ENCODE results near the gene HSF2BP. TPM values are rescaled to one million over a fixed set of nuclear protein-coding genes. Genes with fewer than 3 reads are reported as not detected.

The HSF2BP gene
- polyA plus RNA-seq, 1 donor (not counting 4 experiments of a cell fraction or from before 2014, with no cell fraction given): 6.1 TPM

GRCh38 chr21:43691086-43691795 is 32.0 kb upstream of the HSF2BP start:
- no peaks in the 10 kb centered on the region for H3K9me1 ChIP-seq (ENCODE audit: control insufficient read depth, extremely low read depth, insufficient read depth, low read length)
- no peaks in the 10 kb centered on the region for H3K9me3 ChIP-seq (ENCODE audit: control insufficient read depth, low read depth, low read length)
- H3K9ac ChIP-seq (ENCODE audit: control insufficient read depth, extremely low read depth, insufficient read depth, low read length): no peak overlapping the region
- peaks cover 44 to 45% of the 10 kb centered on the region in 2 experiments for H3K36me3 ChIP-seq (ENCODE audit: control insufficient read depth in 2 of 2, extremely low read depth in 1 of 2, insufficient read depth in 2 of 2, low read length in 2 of 2)
- no peaks in the 10 kb centered on the region for H4K20me1 ChIP-seq (ENCODE audit: control insufficient read depth, extremely low read depth, insufficient read depth, low read length)
- H3K4me3 ChIP-seq (ENCODE audit: control insufficient read depth in 2 of 3, extremely low read depth in 1 of 3, insufficient read depth in 2 of 3, low read depth in 1 of 3, low read length in 3 of 3): no peak overlapping the region
- H2AFZ ChIP-seq (ENCODE audit: control insufficient read depth, low read length): no peak overlapping the region
- no peak for FAIRE-seq
- no peak for TF ChIP-seq EZH2 (IDR thresholded peaks at IDR 0.05; ENCODE audit: low read length)
- no peak for TF ChIP-seq CTCF (optimal IDR thresholded peaks at IDR 0.05 in 1 of 3, IDR thresholded peaks at IDR 0.05 in 1 of 3, conservative IDR thresholded peaks at IDR 0.05 in 1 of 3; ENCODE audit: extremely low read depth in 1 of 3, insufficient read depth in 2 of 3, low read length in 3 of 3)
- H3K79me2 ChIP-seq (ENCODE audit: control insufficient read depth, insufficient read depth, low read length): no peaks in the 10 kb centered on the region
- no peaks in the 10 kb centered on the region for H3K4me1 ChIP-seq (ENCODE audit: control insufficient read depth, extremely low read depth, insufficient read depth, low read length)
- no peak overlapping the region for H3K4me2 ChIP-seq (ENCODE audit: control insufficient read depth, extremely low read depth, insufficient read depth, low read depth, low read length)
- H3K27ac ChIP-seq (ENCODE audit: control insufficient read depth, insufficient read depth, low read length): no peak overlapping the region
- dilution Hi-C loops (cut with MboI; ENCODE audit: extremely low pct_ligation_motif_present, low sequenced_read_pairs): no loop called here
- no peaks in the 10 kb centered on the region for H3K27me3 ChIP-seq (ENCODE audit: control insufficient read depth, extremely low read depth, insufficient read depth, low read length)
- DNase-seq (ENCODE audit: low read depth, low spot score): no peak

- Histone ChIP-seq H3K79me2 (ENCODE audit: control insufficient read depth, insufficient read depth, low read length) (no peaks in the 10 kb centered on the region), H3K9me3 (ENCODE audit: control insufficient read depth, low read depth, low read length) (no peaks in the 10 kb centered on the region), H3K4me1 (ENCODE audit: control insufficient read depth, extremely low read depth, insufficient read depth, low read length) (no peaks in the 10 kb centered on the region), H2AFZ (ENCODE audit: control insufficient read depth, low read length) (no peak overlapping the region), H3K4me2 (ENCODE audit: control insufficient read depth, extremely low read depth, insufficient read depth, low read depth, low read length) (no peak overlapping the region), H3K9ac (ENCODE audit: control insufficient read depth, extremely low read depth, insufficient read depth, low read length) (no peak overlapping the region), H3K9me1 (ENCODE audit: control insufficient read depth, extremely low read depth, insufficient read depth, low read length) (no peaks in the 10 kb centered on the region), H3K27me3 (ENCODE audit: control insufficient read depth, extremely low read depth, insufficient read depth, low read length) (no peaks in the 10 kb centered on the region), H3K36me3 (ENCODE audit: control insufficient read depth in 2 of 2, extremely low read depth in 1 of 2, insufficient read depth in 2 of 2, low read length in 2 of 2) (peaks cover 44 to 54% of the 10 kb centered on the region in 2 experiments), H3K4me3 (ENCODE audit: control insufficient read depth in 2 of 3, extremely low read depth in 1 of 3, insufficient read depth in 2 of 3, low read depth in 1 of 3, low read length in 3 of 3) (no peak overlapping the region), H3K27ac (ENCODE audit: control insufficient read depth, insufficient read depth, low read length) (no peak overlapping the region), H4K20me1 (ENCODE audit: control insufficient read depth, extremely low read depth, insufficient read depth, low read length) (no peaks in the 10 kb centered on the region)
- TF ChIP-seq EZH2 (IDR thresholded peaks at IDR 0.05; ENCODE audit: low read length) (no peak), CTCF (optimal IDR thresholded peaks at IDR 0.05 in 1 of 3, IDR thresholded peaks at IDR 0.05 in 1 of 3, conservative IDR thresholded peaks at IDR 0.05 in 1 of 3; ENCODE audit: extremely low read depth in 1 of 3, insufficient read depth in 2 of 3, low read length in 3 of 3) (no peak)
- no peak for DNase-seq (ENCODE audit: low read depth, low spot score)
- FAIRE-seq: no peak
- dilution Hi-C loops (cut with MboI; ENCODE audit: extremely low pct_ligation_motif_present, low sequenced_read_pairs): no loop called here
These were observed 31.1 kb upstream of the HSF2BP start for GRCh38 chr21:43690346-43690745.
